HG03280 (cell line): ENCODE data around the gene LGALS7.
"Not testable (repeated sequence)": the region's sequence is repeated elsewhere in the genome, so short reads cannot be mapped to it uniquely, and the experiment has no call there.

Experiments used
- ATAC-seq: cut with Tn5 transposase; IDR thresholded peaks from one replicate; pipeline ENCODE4 v1.9.1; 2021; ENCODE audit warnings: mild to moderate bottlenecking, moderate library complexity; ENCODE audit not compliant: unreplicated experiment

Gene LGALS7

DNA sequence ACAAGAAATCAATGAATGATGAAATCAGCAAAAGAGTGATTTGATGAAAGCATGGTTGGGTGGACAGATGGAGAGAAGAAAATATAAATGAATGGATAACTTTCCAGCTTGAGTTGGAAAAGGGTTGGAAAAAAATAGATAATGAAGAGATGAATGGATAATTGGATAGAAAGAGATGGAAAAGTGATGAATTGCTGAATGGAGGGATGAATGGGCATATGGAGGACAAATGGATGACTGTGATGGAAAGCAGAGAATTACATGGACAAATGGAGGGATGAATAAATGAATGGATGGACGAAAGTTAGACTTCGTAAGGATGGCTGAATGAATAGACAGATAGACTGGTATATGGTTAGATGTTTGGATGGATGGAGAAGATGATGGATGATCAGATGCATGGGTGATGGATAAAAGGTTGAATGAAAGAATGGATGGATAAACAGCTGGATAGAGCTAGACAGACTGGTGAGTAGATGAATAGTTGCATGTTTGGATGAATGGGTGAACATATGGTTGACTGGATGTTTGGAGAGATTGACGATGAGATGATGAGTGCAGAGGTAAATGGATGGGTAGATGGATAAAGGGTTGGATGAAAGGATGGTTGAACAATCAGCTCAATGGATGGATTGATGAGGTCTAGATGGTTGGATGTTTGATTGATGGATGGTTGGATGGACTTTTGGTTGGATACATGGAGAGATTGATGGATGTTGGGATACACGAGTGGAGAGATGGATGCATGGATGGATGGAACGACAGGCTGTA, 27.4 kb upstream of the LGALS7 start:
- no peak for ATAC-seq

GRCh38 chr19:38799104-38799503, 25.8 kb upstream of the LGALS7 start:
- ATAC-seq: no peak

DNA sequence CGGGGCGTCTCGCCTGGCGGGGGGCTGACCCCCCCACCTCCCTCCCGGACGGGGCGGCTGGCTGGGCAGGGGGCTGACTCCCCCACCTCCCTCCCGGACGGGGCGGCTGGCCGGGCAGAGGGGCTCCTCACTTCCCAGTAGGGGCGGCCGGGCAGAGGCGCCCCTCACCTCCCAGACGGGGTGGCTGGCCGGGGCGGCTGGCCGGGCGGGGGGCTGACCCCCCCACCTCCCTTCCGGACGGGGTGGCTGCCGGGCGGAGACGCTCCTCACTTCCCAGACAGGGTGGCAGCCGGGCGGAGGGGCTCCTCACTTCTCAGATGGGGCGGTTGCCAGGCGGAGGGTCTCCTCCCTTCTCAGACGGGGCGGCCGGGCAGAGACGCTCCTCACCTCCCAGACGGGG, 24.5 kb upstream of the LGALS7 start:
- not testable (repeated sequence) for ATAC-seq

DNA sequence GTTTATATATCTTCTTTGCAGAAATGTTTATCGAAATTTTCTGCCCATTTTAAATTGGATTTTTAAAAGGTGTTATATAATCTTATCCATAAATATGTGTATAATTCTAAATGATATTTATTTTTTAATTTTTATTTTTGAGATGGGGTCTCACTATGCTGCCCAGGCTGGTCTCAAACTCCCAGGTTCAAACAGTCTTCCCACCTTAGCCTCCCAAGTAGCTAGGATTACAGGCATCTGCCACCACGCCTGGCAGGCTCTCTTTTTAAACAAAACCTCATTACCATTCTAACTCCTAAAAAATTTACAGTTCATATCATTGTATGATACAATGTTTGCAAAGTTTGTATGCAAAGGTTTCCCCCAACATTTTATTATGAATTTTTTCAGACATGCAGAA, 22.8 kb upstream of the LGALS7 start:
- ATAC-seq: no peak

DNA sequence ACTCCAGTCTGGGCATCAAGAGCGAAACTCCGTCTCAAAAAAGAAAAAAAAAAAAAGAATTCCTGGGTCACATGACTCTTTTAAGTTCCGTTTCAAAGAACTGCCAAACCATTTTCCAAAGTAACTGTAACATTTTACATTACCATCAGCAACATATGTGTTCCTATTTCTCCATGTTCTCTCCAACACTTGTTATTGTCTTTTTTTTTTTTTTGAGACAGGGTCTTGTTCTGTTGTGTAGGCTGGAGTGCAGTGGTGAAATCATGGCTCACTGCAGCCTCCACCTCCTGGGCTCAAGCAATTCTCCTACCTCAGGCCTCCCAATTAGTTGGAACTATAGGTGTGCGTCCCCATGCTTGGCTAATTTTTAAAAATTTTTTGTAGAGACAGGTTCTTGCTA, 22.2 kb upstream of the LGALS7 start:
- ATAC-seq: no peak

GRCh38 chr19:38793671-38794070, 20.4 kb upstream of the LGALS7 start:
- no peak for ATAC-seq

GRCh38 chr19:38793177-38793576, 19.9 kb upstream of the LGALS7 start:
- no peak for ATAC-seq

DNA sequence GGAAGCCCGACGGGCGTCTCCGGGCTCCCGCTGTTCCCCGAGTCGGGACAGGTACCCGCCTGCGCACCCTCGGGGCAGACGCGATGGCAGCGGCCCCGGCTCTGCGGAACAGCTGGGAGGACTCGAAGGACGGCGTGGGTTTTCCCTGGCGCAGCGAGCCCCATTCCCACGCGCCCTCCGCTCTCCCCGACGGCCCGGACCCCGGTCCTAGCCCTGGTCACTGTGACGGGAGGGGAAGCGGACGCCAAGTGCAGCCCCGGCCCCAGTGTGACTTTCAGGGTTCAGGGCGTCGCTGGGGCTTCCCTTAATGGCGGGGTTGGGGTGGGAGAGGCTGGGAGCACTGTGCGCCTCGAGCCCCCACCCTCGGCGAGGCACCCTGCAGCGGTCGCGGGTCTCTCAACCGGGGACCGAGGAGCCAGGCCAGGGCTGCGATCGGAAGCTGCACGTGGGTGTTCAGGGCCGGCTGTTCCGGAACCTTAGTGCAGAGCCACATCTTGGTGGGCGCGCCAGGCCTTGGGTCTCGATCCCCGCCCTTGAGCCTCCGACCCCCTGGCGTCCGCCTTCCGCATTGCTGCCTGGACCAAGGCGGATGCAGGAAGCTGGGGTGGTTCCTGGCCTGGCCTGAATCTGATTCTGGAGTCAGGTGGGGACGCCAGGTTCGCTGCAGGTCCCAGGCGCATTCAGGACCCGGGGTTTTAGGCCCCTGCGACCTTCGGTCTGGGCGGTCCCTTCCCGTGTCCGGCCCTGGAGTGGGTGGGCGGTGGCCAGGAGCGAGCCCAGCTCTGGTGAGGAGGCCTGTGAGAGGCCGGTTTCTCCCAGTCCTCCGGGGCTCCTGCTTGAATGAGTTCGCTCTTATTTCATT, 19.2 kb upstream of the LGALS7 start:
- no peak for ATAC-seq

GRCh38 chr19:38791451-38792064, 18.2 kb upstream of the LGALS7 start:
- not testable (repeated sequence) for ATAC-seq

GRCh38 chr19:38790507-38791403, 17.4 kb upstream of the LGALS7 start:
- not testable (repeated sequence) for ATAC-seq

GRCh38 chr19:38788478-38789243, 15.3 kb upstream of the LGALS7 start, which contains the start of gene LGALS7B:
Gene LGALS7B (plus strand): TSS chr19:38789200. CDS start chr19:38789227, 27 bp downstream.
- ATAC-seq: no peak

DNA sequence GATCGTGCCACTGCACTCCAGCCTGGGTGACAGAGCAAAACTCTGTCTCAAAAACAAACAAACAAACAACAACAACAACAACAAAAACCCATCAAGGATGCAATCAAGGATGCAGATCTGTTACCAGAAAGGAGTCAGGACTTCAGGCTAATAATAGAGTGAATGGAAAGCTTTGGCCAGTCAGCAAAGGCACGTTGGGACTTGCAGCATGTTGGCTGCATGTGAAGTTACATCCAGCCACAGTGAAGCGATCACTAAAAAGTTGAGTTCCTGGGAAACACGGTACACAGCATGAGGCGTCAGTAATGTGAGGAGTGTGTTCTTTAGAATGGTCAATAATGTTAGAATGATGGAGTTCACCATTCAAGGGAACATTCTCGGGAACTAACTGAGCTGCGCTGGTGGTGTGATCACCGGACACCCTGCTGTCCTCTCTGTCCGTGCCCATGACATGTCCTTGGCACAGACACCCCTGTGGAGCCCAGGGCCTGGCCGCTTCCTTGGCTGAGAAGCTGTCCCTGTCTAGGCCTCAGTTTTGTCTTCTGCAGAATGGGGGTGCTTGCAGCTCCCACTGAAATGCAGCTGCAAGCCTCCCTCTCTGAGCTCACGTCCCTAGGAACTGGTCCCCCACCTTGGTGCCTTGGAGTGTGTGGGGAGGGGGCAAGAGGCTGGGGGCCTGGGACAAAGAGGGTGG, 13.4 kb upstream of the LGALS7 start:
- ATAC-seq: no peak

- not testable (repeated sequence) for ATAC-seq
Measured at GRCh38 chr19:38786061-38786460, 12.7 kb upstream of the LGALS7 start.

DNA sequence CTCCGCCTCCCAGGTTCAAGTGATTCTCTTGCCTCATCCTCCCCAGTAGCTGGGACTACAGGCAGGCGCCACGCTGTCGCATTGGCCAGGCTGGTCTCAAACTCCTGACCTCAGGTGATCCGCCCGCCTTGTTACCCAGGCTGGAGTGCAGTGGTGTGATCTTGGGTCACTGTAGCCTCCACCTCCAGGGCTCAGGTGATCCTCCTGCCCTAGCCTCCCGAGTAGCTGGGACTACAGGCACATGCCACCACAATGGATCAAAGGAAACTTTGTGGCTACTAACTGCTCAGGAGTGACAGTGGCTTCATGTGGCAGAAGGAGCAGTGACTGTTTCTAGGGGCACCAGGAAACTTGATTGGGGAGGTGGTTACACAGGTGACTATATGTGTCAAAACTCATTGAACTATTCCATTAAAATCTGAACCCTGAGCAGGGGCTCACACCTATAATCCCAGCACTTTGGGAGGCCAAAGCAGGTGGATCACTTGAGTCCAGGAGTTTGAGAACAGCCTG, 11.9 kb upstream of the LGALS7 start:
- no peak for ATAC-seq

DNA sequence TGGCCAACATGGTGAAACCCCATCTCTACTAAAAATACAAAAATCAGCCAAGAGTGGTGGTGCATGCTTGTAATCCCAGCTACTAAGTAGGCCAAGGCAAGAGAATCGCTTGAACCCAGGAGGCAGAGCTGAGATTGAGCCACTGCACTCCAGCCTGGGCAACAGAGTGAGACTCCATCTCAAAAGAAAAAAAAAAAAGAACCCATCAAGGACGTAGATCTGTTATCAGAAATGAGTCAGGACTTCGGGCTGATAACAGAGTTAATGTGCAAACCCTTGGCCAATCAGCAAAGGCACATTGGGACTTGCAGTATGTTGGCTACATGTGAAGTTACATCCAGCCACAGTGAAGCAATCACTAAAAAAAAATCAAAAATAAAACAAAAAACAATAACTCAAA, 10.9 kb upstream of the LGALS7 start:
- no peak for ATAC-seq

DNA sequence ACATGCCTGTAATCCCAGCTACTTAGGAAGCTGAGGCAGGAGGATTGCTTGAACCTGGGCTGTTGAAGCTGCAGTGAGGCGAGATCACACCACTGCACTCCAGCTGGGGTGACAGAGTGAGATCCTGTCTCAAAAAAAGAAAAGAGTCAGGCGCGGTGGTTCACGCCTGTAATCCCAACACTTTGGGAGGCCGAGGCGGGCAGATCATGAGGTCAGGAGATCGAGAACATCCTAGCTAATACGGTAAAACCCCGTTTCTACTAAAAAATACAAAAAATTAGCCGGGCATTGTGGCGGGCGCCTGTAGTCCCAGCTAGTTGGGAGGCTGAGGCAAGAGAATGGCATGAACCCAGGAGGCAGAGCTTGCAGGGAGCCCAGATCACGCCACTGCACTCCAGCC, 8.9 kb upstream of the LGALS7 start:
- not testable (repeated sequence) for ATAC-seq

DNA sequence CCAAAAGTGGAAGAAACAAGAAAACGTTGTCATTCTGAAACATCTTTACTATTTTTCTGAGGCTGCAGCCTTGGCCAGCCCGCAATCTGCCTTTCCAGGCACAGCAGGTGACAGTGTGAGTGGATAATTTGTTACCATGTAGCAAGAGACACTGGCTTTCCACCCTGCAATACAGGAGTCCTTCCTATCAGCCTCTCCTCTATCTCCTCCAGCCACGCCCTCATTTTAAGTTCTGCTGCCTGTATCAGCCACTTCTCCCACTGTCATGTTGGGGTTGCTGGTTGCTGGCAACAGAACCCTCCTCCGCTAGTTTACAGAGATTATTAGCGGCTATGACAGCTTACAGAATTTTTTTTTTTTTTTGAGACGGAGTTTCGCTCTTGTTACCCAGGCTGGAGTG, 7.7 kb upstream of the LGALS7 start:
- ATAC-seq: no peak

DNA sequence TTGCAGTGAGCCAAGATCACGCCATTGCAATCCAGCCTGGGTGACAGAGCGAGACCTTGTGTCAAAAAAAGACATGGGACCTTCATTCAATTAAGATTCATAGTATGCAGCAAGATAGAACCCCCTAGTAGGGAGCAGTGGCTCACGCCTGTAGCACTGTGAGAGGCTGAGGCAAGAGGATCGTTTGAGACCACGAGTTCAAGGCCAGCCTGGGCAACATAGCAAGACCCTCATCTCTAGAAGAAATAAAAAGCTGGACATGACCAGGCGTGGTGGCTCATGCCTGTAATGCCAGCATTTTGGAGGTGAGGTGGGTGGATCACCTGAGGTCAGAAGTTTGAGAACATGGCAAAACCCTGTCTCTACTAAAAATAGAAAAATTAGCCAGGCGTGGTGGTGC, 7.1 kb upstream of the LGALS7 start:
- no peak for ATAC-seq

GRCh38 chr19:38778733-38779132, 5.4 kb upstream of the LGALS7 start:
- no peak for ATAC-seq
